WERI-Rb-1 (cell line): ENCODE data around the gene MAP1LC3B2.

Experiments
- DNase-seq: peaks from one replicate; pipeline ENCODE4 v3.0.0-alpha.2; 2020
- H3K27ac ChIP-seq: fragments of 250-450 bp; sonication (Bioruptor Pico); 2 replicates; pipeline ENCODE4 v1.5.1; 2020; ENCODE audit warnings: mild to moderate bottlenecking, moderate library complexity
- H3K27me3 ChIP-seq: fragments of 250-450 bp; sonication (Bioruptor Pico); 2 replicates; pipeline ENCODE4 v1.5.1; 2021; ENCODE audit warnings: mild to moderate bottlenecking, low read depth, moderate library complexity; ENCODE audit not compliant: insufficient read depth, severe bottlenecking
- H3K36me3 ChIP-seq: fragments of 250-450 bp; sonication (Bioruptor Pico); 2 replicates; pipeline ENCODE4 v1.5.1; 2020; ENCODE audit warnings: mild to moderate bottlenecking, moderate library complexity
- H3K4me3 ChIP-seq: 2 replicates; pipeline ENCODE4 v1.5.1; 2011; ENCODE audit warnings: low read depth, mild to moderate bottlenecking, control low read depth, low read length
- H3K9me3 ChIP-seq: fragments of 250-450 bp; sonication (Bioruptor Pico); 2 replicates; pipeline ENCODE4 v1.5.1; 2021; ENCODE audit warnings: mild to moderate bottlenecking, moderate library complexity; ENCODE audit not compliant: severe bottlenecking
- TF ChIP-seq, protein P1 (sequence below): IDR thresholded peaks from 2 replicates; pipeline ENCODE4 v1.5.1; 2011; ENCODE audit warnings: low read depth, mild to moderate bottlenecking, control low read depth, inconsistent platforms, low read length

The MAP1LC3B2 gene

DNA sequence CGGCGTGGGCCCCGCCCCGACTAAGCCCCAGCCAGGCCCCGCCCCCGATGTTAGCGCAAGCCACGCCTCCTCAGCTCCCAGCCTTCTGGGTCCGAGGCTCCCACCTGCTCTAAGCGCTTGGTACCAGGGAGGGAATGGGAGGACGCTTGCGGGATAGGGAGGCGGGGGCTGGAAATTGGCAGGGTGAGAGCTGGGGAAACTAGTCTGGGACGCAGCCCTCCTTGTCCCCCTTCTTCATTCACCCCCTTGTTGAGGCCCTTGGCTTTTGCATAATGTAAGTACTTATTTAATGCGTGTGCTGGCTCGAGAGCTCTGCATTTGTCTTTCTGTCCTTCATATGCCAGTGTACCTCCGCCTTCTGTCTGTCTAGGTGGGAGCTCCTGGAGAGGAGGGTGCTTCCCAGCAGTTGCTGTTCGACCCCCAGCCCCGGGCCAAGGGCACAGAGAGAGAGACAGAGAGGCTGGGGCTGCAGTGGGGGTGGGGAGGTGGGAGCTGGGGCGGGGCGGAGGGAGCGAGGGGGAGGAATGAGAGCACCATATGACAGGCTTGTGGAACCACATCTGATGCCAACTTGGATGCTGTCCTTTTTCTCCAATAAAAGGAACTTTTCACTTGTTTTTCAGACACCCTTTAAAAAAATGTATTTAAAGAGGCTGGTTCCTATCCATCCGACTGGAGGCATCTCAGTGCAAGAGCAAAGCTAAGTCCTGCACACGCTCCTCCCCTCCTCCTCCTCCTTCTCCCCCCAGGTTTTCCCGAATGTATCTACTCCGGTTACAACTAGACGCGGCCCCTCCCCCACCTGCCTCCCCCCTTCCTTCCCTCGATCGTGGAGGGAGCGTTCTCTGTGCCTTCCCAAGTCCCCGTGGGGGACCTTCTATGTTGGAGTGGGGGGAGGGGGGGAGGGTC is 25.6 kb upstream of the MAP1LC3B2 start:
- Histone ChIP-seq H3K27me3 (no peaks in the 10 kb centered on the region), H3K9me3 (no peaks in the 10 kb centered on the region), H3K4me3 (peak overlapping the region; percentile 56), H3K36me3 (no peaks in the 10 kb centered on the region), H3K27ac (no peak overlapping the region)
- peak; percentile 78 for DNase-seq
- TF ChIP-seq, protein P1, sequence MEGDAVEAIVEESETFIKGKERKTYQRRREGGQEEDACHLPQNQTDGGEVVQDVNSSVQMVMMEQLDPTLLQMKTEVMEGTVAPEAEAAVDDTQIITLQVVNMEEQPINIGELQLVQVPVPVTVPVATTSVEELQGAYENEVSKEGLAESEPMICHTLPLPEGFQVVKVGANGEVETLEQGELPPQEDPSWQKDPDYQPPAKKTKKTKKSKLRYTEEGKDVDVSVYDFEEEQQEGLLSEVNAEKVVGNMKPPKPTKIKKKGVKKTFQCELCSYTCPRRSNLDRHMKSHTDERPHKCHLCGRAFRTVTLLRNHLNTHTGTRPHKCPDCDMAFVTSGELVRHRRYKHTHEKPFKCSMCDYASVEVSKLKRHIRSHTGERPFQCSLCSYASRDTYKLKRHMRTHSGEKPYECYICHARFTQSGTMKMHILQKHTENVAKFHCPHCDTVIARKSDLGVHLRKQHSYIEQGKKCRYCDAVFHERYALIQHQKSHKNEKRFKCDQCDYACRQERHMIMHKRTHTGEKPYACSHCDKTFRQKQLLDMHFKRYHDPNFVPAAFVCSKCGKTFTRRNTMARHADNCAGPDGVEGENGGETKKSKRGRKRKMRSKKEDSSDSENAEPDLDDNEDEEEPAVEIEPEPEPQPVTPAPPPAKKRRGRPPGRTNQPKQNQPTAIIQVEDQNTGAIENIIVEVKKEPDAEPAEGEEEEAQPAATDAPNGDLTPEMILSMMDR, result no peak

DNA sequence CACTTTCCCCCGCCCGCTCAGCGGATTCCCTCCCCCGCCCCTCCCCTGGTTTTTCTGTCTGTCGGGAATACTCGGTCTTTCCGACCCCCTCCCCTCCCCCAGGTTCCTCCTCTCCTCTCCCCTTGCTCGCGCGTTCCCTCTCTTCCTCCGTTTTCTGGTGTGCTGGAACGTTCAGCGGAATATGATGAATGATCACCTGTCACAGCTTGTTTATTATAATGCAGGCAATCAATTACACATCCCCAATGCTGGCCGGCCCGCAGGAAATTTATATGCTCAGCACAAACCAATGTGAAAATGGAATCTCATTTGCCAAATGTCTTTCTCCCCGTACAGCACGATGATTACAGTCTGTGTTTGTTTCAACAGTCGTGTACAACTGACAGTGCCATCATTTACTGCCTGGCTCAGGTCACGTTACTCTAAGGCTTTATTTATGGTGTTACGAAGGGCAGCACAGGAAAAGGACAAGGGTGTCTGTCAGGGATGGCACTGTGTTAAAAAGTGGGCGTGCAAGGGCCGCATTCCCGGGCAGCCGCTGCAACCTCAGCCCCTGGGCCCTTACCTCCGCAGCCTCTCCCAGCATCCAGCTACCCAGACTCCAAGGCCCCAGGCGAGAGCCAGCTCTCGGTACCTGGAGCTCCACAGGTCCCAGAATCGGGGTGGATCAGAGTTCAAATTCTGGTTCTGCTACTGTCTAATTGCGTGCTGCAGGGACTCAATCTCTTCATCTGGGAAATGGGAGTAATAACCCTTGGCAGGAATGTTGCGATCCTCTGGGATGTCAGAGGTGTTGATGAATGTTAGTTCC is 24.7 kb upstream of the MAP1LC3B2 start:
- Histone ChIP-seq H3K27me3 (no peaks in the 10 kb centered on the region), H3K27ac (no peak overlapping the region), H3K9me3 (no peaks in the 10 kb centered on the region), H3K36me3 (no peaks in the 10 kb centered on the region), H3K4me3 (peak overlapping the region; percentile 56)
- DNase-seq, result no peak
- TF ChIP-seq, protein P1, result no peak

DNA sequence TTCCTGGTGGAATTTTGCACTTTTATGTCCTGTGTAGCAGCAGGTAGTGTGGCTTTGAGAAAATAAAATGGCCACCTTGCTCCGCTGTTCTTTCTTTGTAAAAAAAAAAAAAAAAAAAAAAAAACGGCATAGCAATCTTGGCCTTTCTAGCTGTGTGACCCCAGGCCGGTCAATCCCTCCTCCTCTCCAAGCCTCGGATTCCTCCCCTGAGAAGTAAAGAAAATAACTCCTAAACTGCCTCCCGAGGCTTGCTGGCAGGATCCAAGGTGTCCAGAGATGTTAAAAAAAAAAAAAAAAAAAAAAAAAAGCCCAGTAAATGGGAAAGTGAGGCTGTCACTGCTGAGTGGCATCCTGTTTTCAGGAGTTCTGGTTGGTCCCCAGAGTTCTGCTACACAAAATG is 23.9 kb upstream of the MAP1LC3B2 start:
- no peaks in the 10 kb centered on the region for H3K9me3 ChIP-seq
- no peak overlapping the region for H3K27ac ChIP-seq
- TF ChIP-seq, protein P1, result no peak
- no peaks in the 10 kb centered on the region for H3K27me3 ChIP-seq
- no peaks in the 10 kb centered on the region for H3K36me3 ChIP-seq
- no peak overlapping the region for H3K4me3 ChIP-seq
- no peak for DNase-seq

DNA sequence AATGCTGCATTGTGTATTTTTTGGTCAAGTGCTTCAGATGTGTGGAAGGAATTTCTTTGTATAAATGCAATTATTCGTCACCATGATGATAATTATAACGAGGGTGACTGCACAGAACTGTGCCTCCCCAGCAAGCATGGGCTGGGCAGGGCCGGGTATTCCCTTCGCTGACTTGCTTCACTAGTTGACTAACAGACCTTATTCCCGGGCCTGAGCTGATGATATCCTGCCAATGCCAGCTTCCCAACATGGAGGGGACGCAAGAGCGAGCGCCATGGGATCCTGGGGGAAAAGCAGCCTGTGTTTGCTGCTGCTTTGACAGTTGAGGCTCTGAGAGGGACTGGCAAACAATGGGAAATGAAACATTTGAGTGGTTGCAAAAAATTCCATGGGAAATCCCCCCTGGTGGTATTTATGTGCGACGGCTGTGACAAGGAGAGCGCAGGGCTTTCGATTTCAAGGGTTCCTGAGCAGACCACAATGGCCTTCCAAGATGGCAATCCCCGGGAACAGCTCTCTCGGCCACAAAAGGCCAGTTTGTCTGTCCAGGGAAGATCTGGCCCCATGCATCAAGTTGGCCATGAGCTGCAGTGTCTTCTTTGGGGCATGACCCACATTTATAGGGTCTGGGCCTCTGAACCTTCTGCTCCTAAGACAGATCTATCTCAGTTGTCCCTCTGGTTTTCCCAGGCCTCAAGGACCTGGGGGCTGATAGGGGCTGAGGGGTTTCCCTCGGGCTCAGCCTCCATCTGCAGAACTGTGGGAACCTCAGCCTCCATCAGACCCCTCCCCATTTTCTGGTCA is 21.9 kb upstream of the MAP1LC3B2 start:
- DNase-seq, result no peak

DNA sequence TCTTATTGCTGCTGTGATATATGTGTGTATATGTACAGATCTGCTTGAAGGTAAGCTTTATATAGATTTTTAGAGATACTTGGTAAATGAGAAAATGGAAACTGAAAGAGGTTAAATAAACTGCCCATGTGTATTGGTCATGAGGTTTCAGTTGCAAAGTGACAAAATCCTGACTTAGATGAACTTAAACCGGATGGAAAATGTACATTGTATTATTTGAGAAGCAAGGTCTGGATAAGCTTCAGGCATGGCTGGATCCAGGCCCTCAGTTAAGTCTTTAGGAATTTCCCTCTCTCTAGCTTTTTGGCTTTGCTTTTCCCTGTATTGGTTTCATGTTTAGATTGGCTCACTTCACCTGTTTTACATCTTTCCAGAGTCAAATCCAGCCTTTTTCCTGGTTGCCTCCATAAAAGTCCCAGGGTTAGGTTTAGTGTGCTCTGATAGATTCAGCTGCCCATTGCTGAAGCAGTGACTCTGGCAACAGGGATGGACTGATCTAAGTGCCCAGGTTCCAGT is 21.0 kb upstream of the MAP1LC3B2 start:
- no peak overlapping the region for H3K4me3 ChIP-seq
- no peak overlapping the region for H3K27ac ChIP-seq
- H3K36me3 ChIP-seq, result no peaks in the 10 kb centered on the region
- H3K9me3 ChIP-seq, result no peaks in the 10 kb centered on the region
- H3K27me3 ChIP-seq, result no peaks in the 10 kb centered on the region
- no peak for DNase-seq
- TF ChIP-seq, protein P1, result no peak

More for the DNA sequence above, 21.9 kb upstream of the MAP1LC3B2 start:
- H3K9me3 ChIP-seq, result no peaks in the 10 kb centered on the region
- no peaks in the 10 kb centered on the region for H3K36me3 ChIP-seq
- no peak overlapping the region for H3K27ac ChIP-seq
- no peak overlapping the region for H3K4me3 ChIP-seq
- TF ChIP-seq, protein P1, result no peak
- H3K27me3 ChIP-seq, result no peaks in the 10 kb centered on the region
